Kidney capillary endothelial cell (primary cell): Measurements from ENCODE around the gene NME3.
A peak's percentile ranks its signal among the peaks of the same experiment; 100 is the strongest.
"Not testable (repeated sequence)": the region's sequence is repeated elsewhere in the genome, so short reads cannot be mapped to it uniquely, and the experiment has no call there.

ENCODE experiments used
- DNase-seq: peaks from one replicate; pipeline ENCODE4 v3.0.0-alpha.2; 2018; ENCODE audit warnings: low spot score

The NME3 gene

GRCh38 chr16:1771188-1771863 is at the start of gene NME3:
TSS of gene NME3 (minus strand) at chr16:1771543. CDS start at chr16:1771534, 9 bp downstream.
- no peak for DNase-seq

GRCh38 chr16:1820946-1821290 is 49.6 kb upstream of the NME3 start:
- no peak for DNase-seq

- DNase-seq: no peak
Measured at GRCh38 chr16:1820096-1820945, 49.0 kb upstream of the NME3 start.

- no peak for DNase-seq
Measured at GRCh38 chr16:1819611-1820010, 48.3 kb upstream of the NME3 start.

- DNase-seq: no peak
Measured at GRCh38 chr16:1818873-1819525, 47.7 kb upstream of the NME3 start.

- no peak for DNase-seq
Measured at GRCh38 chr16:1818204-1818872, 47.0 kb upstream of the NME3 start.

GRCh38 chr16:1817716-1818115 is 46.4 kb upstream of the NME3 start:
- no peak for DNase-seq

GRCh38 chr16:1817276-1817589 is 45.9 kb upstream of the NME3 start:
- no peak for DNase-seq

- no peak for DNase-seq
Measured at GRCh38 chr16:1816396-1817275, 45.3 kb upstream of the NME3 start.

- no peak for DNase-seq
Measured at GRCh38 chr16:1815461-1815860, 44.1 kb upstream of the NME3 start.

GRCh38 chr16:1812732-1813163 is 41.4 kb upstream of the NME3 start:
- peak; percentile 10 for DNase-seq

- no peak for DNase-seq
Measured at GRCh38 chr16:1810536-1810935, 39.2 kb upstream of the NME3 start.

GRCh38 chr16:1810106-1810505 is 38.8 kb upstream of the NME3 start:
- DNase-seq: no peak

- DNase-seq: no peak
Measured at GRCh38 chr16:1809281-1809801, 38.0 kb upstream of the NME3 start.

- DNase-seq: no peak
Measured at GRCh38 chr16:1808691-1809090, 37.3 kb upstream of the NME3 start.

- no peak for DNase-seq
Measured at GRCh38 chr16:1807626-1808025, 36.3 kb upstream of the NME3 start.

- DNase-seq: no peak
Measured at GRCh38 chr16:1800701-1801100, 29.4 kb upstream of the NME3 start.

- not testable (repeated sequence) for DNase-seq
Measured at GRCh38 chr16:1799263-1799662, 27.9 kb upstream of the NME3 start.

GRCh38 chr16:1794908-1795666 is 23.7 kb upstream of the NME3 start:
- no peak for DNase-seq

GRCh38 chr16:1794221-1794871 is 23.0 kb upstream of the NME3 start:
- DNase-seq: no peak
